Calu3 (cell line): ENCODE measurements around the gene CADM1. TPM values are rescaled to one million over a fixed set of nuclear protein-coding genes. Genes with fewer than 3 reads are reported as not detected.
"Not testable (repeated sequence)": the region's sequence is repeated elsewhere in the genome, so short reads cannot be mapped to it uniquely, and the experiment has no call there.

Experiments
- BruUV-seq: library from RNA; stranded (reverse); fragments of 400-500 nt; replicated peaks from 2 replicates; lab custom pipeline; 2021; lab: Mats Ljungman, UMichigan
- CTCF ChIA-PET: fragments of 300-600 bp; sonication (Branson Sonifier 250); formaldehyde crosslinking; loops from one replicate; lab custom pipeline; 2022; ENCODE audit warnings: antibody characterized with exemption; lab: Charles Lee
- DNase-seq: peaks from one replicate; pipeline ENCODE4 v3.0.0; 2022
- H3K27ac Mint-ChIP-seq: one replicate; pipeline ENCODE4 v1.8.0; 2022; ENCODE audit warnings: mixed read lengths; ENCODE audit not compliant: unreplicated experiment
- H3K27me3 Mint-ChIP-seq: one replicate; pipeline ENCODE4 v1.8.0; 2022; ENCODE audit warnings: mixed read lengths; ENCODE audit not compliant: unreplicated experiment
- H3K36me3 Mint-ChIP-seq: one replicate; pipeline ENCODE4 v1.8.0; 2022; ENCODE audit warnings: mild to moderate bottlenecking, moderate library complexity, mixed read lengths; ENCODE audit not compliant: insufficient read depth, unreplicated experiment
- H3K4me1 Mint-ChIP-seq: one replicate; pipeline ENCODE4 v1.8.0; 2022; ENCODE audit warnings: mild to moderate bottlenecking, low read depth, mixed read lengths; ENCODE audit not compliant: unreplicated experiment
- H3K4me3 Mint-ChIP-seq: one replicate; pipeline ENCODE4 v1.8.0; 2022; ENCODE audit warnings: mild to moderate bottlenecking, low read depth, moderate library complexity, mixed read lengths; ENCODE audit not compliant: unreplicated experiment
- H3K9me3 Mint-ChIP-seq: one replicate; pipeline ENCODE4 v1.8.0; 2022; ENCODE audit warnings: low read depth, mixed read lengths; ENCODE audit not compliant: unreplicated experiment
- intact Hi-C: fragments of 100-400 bp; cut with micrococcal nuclease; formaldehyde crosslinking; loops from one replicate; pipeline ENCODE4 v1.10.0; 2022; ENCODE audit not compliant: unreplicated experiment
- total RNA-seq: library from RNA; stranded (reverse); gene quantifications from 2 replicates; pipeline ENCODE4 v1.2.3, GENCODE V29; 2022
- TF ChIP-seq, protein P1 (sequence below): fragments of 200-600 bp; IDR thresholded peaks from one replicate; pipeline ENCODE4 v1.8.0; 2022; ENCODE audit warnings: antibody characterized with exemption; ENCODE audit not compliant: unreplicated experiment

The CADM1 gene
- total RNA-seq, 1 experiment from 2014 or later = 0.68 TPM

DNA sequence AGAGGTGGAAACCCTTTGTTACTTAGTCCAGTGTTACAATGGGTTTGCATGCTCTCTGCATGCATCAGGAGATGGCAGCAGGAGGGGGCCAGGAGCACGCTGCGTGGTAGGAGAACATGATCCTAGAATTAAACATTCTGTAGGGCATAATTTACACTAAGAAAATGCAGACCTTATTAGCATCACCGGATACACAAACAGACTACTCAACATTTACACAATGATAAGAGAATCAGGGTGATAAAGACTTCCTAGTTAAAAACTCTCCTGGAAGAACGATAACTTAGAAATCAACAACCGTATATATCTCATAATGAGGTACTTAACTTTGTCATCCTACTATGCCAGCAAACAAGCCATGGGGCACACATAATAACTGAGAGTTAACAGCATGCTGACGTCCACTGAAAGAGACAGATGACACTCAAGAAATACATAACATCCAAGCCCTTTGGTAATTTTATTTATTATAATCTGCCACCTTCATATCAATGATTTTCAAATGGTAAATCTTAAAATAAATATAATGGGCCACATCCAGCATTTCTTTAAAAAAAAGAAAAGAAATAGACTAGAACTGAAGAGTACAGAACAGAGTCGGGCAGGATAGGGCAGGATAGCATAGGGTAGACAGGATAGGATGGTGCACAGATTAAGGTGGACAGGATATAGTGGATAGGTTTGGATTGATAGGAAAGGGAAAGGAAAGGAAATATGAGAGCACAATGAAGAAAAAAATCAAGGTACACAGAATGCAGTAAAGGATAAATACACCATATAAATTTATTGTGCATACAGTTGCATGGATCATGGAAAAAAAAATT lies 27.5 kb downstream of the CADM1 start:
- Mint-ChIP-seq H3K27ac (no peak overlapping the region), H3K36me3 (no peaks in the 10 kb centered on the region), H3K9me3 (peaks cover 6% of the 10 kb centered on the region), H3K4me1 (no peaks in the 10 kb centered on the region), H3K27me3 (no peaks in the 10 kb centered on the region), H3K4me3 (no peak overlapping the region)
- intact Hi-C loops = no loop called here
- no TSS peak for BruUV-seq
- no peak for DNase-seq
- TF ChIP-seq, protein P1, sequence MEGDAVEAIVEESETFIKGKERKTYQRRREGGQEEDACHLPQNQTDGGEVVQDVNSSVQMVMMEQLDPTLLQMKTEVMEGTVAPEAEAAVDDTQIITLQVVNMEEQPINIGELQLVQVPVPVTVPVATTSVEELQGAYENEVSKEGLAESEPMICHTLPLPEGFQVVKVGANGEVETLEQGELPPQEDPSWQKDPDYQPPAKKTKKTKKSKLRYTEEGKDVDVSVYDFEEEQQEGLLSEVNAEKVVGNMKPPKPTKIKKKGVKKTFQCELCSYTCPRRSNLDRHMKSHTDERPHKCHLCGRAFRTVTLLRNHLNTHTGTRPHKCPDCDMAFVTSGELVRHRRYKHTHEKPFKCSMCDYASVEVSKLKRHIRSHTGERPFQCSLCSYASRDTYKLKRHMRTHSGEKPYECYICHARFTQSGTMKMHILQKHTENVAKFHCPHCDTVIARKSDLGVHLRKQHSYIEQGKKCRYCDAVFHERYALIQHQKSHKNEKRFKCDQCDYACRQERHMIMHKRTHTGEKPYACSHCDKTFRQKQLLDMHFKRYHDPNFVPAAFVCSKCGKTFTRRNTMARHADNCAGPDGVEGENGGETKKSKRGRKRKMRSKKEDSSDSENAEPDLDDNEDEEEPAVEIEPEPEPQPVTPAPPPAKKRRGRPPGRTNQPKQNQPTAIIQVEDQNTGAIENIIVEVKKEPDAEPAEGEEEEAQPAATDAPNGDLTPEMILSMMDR = no peak
- CTCF ChIA-PET = no interaction called here

DNA sequence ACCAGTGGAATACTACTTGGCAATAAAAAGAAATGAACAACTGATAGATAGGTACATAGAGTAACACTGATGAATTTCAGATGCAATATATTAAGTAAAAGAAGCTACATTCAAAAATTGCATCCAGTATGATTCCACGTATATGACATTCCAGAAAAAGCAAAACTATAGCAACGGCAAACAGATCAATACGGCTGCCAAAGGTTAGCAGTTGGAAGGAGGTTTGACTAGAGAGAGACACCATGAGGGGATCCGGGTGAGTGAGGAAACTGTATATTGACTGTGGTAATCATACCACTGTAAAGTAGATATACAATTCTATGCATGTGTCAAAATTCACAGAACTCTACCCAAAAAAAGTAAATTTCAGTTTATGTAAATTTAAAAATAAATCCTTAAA lies 28.7 kb downstream of the CADM1 start:
- no peak for DNase-seq
- no peaks in the 10 kb centered on the region for H3K27me3 Mint-ChIP-seq
- no peaks in the 10 kb centered on the region for H3K36me3 Mint-ChIP-seq
- no TSS peak for BruUV-seq
- H3K27ac Mint-ChIP-seq = no peak overlapping the region
- H3K4me1 Mint-ChIP-seq = no peaks in the 10 kb centered on the region
- H3K4me3 Mint-ChIP-seq = no peak overlapping the region
- intact Hi-C loops = no loop called here
- TF ChIP-seq, protein P1 = no peak
- H3K9me3 Mint-ChIP-seq = peaks cover 4% of the 10 kb centered on the region
- CTCF ChIA-PET = no interaction called here

DNA sequence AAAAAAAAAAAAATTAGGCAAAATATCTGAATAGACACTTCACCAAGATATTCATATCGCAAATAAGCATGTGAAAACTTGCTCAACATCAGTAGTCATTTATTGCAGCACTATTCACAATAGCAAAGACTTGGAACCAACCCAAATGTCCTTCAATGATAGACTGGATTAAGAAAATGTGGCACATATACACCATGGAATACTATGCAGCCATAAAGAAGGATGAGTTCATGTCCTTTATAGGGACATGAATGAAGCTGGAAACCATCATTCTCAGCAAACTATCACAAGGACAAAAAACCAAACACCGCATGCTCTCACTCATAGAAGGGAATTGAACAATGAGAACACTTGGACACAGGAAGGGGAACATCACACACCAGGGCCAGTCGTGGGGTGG lies 29.9 kb downstream of the CADM1 start:
- CTCF ChIA-PET, BruUV-seq, H3K9me3 Mint-ChIP-seq, H3K36me3 Mint-ChIP-seq, H3K27me3 Mint-ChIP-seq, H3K4me3 Mint-ChIP-seq, DNase-seq, H3K27ac Mint-ChIP-seq, H3K4me1 Mint-ChIP-seq, intact Hi-C loops: not testable (repeated sequence)

DNA sequence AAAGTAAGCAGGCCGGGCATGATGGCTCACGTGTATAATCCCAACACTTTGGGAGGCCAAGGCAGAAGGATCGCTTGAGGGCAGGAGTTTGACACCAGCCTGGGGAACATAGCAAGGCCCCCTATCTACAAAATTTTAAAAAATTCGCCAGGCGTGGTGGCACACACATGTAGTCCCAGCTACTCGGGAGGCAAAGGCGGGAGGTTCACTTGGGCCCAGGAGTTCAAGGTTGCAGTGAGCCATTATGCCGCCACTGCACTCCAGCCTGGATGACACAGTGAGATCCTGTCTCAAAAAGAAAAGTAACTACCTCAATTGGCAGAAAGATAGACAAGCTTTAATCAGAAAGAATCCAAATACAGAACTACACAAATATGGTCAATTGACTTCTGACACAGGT lies 31.0 kb downstream of the CADM1 start:
- no TSS peak for BruUV-seq
- no peak for DNase-seq

More for the DNA sequence above, 31.0 kb downstream of the CADM1 start:
- H3K9me3 Mint-ChIP-seq = peaks cover 4% of the 10 kb centered on the region
- H3K27me3 Mint-ChIP-seq = no peaks in the 10 kb centered on the region
- H3K4me1 Mint-ChIP-seq = no peaks in the 10 kb centered on the region
- CTCF ChIA-PET = no interaction called here
- no peak overlapping the region for H3K27ac Mint-ChIP-seq
- intact Hi-C loops = no loop called here
- TF ChIP-seq, protein P1 = no peak
- H3K4me3 Mint-ChIP-seq = no peak overlapping the region
- no peaks in the 10 kb centered on the region for H3K36me3 Mint-ChIP-seq
